ENCODE measurements around the gene PRKN.

GRCh38 chr6:161869491-161869890, 858.1 kb downstream of the PRKN start:
- TF ChIP-seq EZH2 (optimal IDR thresholded peaks at IDR 0.05; ENCODE audit: low read depth, low read length) (no peak), EZH2phosphoT487 (IDR thresholded peaks at IDR 0.05; ENCODE audit: low read length) (no peak)
- TF ChIP-seq, protein P1, sequence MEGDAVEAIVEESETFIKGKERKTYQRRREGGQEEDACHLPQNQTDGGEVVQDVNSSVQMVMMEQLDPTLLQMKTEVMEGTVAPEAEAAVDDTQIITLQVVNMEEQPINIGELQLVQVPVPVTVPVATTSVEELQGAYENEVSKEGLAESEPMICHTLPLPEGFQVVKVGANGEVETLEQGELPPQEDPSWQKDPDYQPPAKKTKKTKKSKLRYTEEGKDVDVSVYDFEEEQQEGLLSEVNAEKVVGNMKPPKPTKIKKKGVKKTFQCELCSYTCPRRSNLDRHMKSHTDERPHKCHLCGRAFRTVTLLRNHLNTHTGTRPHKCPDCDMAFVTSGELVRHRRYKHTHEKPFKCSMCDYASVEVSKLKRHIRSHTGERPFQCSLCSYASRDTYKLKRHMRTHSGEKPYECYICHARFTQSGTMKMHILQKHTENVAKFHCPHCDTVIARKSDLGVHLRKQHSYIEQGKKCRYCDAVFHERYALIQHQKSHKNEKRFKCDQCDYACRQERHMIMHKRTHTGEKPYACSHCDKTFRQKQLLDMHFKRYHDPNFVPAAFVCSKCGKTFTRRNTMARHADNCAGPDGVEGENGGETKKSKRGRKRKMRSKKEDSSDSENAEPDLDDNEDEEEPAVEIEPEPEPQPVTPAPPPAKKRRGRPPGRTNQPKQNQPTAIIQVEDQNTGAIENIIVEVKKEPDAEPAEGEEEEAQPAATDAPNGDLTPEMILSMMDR (IDR thresholded peaks at IDR 0.05; ENCODE audit: low read length): no peak
